ENCODE measurements around the gene ZSWIM7. TPM values are rescaled to one million over a fixed set of nuclear protein-coding genes. Genes with fewer than 3 reads are reported as not detected.
"Not testable (repeated sequence)": the region's sequence is repeated elsewhere in the genome, so short reads cannot be mapped to it uniquely, and the experiment has no call there.

Gene ZSWIM7
- total RNA-seq, 1 experiment from 2014 or later: 81.6 TPM

DNA sequence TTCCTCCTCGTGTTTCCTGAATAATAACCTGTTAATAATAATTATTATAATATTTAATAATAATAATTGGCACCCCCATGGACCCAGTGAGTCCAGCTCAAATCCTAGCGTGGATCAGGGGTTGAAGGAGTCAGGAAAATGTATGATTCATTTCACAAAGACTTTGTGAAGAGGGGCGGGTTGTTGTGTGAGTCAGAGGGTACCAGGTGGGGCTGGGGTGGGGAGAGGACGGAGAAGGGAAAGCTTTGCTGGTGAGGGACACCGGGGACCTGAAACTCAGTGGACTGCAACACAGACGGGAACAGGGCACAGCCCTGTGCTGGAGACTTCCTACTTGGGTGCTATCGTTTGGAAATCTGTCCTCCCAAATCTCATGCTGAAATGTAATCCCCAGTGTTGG is 57.7 kb downstream of the ZSWIM7 start:
- DNase-seq: no peak
- H3K36me3 ChIP-seq: no peaks in the 10 kb centered on the region
- H3K4me1 ChIP-seq: peaks cover 7% of the 10 kb centered on the region; the same call in 1 of the 2 replicates
- H3K27me3 ChIP-seq: no peaks in the 10 kb centered on the region
- no peak overlapping the region for H3K4me3 ChIP-seq
- no peak overlapping the region for H3K27ac ChIP-seq
- H3K9me3 ChIP-seq (replicated peaks): no peaks in the 10 kb centered on the region

DNA sequence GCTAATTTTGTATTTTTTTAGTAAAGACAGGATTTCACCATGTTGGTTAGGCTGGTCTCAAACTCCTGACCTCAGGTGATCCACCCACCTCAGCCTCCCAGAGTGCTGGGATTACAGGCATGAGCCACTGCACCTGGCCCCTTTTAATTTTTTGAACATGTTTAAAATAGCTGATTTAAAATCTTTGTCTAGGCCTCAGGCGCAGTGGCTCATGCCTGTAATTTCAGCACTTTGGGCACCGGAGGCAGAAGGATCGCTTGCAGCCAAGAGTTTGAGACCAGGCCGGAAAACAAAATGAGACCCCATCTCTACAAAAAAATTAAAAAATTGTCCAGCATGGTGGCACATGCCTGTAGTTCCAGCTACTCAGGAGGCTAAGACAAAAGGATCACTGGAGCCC is 63.0 kb downstream of the ZSWIM7 start:
- not testable (repeated sequence) for H3K27ac ChIP-seq; DNase-seq; H3K36me3 ChIP-seq; H3K9me3 ChIP-seq (replicated peaks); H3K4me1 ChIP-seq; H3K4me3 ChIP-seq; H3K27me3 ChIP-seq

DNA sequence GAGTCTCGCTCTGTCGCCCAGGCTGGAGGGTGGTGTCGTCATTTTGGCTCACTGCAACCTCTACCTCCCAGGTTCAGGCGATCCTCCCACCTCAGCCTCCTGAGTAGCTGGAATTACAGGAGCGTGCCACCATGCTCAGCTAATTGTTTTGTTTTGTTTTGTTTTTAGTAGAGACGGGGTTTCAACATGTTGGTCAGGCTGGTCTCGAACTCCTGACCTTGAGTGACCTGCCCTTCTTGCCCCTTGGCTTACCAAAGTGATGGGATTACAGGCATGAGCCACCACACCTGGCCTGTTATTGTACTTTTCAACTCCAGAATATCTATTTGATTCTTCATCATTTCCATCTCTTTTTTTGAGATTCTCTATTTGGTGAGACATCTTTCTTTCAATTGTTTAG is 63.6 kb downstream of the ZSWIM7 start:
- Histone ChIP-seq H3K36me3 (no peaks in the 10 kb centered on the region), H3K9me3 (replicated peaks) (no peaks in the 10 kb centered on the region), H3K27ac (no peak overlapping the region), H3K4me1 (no peaks in the 10 kb centered on the region), H3K27me3 (no peaks in the 10 kb centered on the region), H3K4me3 (no peak overlapping the region)
- DNase-seq: no peak

DNA sequence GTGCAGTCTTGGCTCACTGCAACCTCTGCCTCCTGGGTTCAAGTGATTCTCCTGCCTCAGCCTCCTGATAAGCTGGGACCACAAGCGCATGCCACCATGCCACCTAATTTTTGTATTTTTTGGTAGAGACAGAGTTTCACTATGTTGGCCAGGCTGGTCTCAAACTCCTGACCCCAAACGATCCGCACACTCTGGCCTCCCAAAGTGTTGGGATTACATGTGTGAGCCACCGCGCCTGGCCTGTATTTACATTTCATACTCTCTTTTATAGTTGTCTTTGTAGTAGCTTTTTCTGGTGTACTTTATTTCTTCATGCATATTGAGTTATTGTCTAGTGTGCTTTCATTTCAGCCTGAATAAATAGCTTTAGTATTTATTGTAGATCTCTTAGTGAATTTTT is 64.6 kb downstream of the ZSWIM7 start:
- no peaks in the 10 kb centered on the region for H3K9me3 ChIP-seq (replicated peaks)
- DNase-seq: no peak
- no peak overlapping the region for H3K4me3 ChIP-seq
- no peaks in the 10 kb centered on the region for H3K36me3 ChIP-seq
- no peak overlapping the region for H3K27ac ChIP-seq
- no peaks in the 10 kb centered on the region for H3K27me3 ChIP-seq
- no peaks in the 10 kb centered on the region for H3K4me1 ChIP-seq

DNA sequence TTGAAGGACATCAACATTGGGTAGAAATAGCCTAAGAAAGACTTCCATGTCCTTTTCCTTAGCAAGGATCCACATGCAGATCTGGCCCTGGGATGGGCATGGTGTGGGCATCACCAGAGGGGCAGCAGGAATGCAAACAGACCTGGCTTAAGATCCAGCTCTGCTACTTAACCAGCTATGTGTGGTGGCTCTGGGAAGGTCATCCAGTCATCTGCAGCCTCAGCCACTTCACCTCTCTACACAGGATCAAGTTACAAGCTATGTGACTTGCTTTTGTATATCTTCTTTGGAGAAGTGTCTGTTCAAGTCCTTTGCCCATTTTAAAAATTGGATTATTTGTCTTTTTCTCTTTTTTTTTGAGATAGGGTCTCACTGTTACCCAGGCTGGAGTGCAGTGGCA is 68.1 kb downstream of the ZSWIM7 start:
- H3K27ac ChIP-seq: no peak overlapping the region
- no peaks in the 10 kb centered on the region for H3K9me3 ChIP-seq (replicated peaks)
- DNase-seq: no peak
- H3K4me3 ChIP-seq: no peak overlapping the region
- H3K27me3 ChIP-seq: no peaks in the 10 kb centered on the region
- H3K4me1 ChIP-seq: peaks cover under 1% of the 10 kb centered on the region; the same call in 1 of the 2 replicates
- H3K36me3 ChIP-seq: no peaks in the 10 kb centered on the region

DNA sequence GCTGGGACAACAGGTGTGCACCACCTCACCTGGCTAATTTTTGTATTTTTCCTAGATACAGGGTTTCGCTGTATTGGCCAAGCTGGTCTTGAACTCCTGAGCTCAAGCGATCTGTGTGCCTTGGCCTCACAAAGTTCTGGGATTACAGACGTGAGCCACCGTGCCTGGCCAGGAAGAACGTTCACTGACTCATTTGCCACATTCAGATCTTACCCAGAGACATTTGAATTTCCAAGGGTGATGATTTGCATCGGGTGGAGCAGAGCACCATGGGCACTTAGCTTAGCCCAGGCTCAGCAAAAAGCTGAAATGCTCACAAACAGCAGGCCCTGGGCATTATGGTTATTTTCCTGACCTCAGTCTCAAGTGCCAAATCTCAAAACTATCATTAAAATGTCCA is 69.1 kb downstream of the ZSWIM7 start:
- no peaks in the 10 kb centered on the region for H3K36me3 ChIP-seq
- H3K4me1 ChIP-seq: peaks cover 10% of the 10 kb centered on the region
- H3K9me3 ChIP-seq (replicated peaks): no peaks in the 10 kb centered on the region
- H3K4me3 ChIP-seq: no peak overlapping the region
- no peak overlapping the region for H3K27ac ChIP-seq
- DNase-seq: no peak
- no peaks in the 10 kb centered on the region for H3K27me3 ChIP-seq

DNA sequence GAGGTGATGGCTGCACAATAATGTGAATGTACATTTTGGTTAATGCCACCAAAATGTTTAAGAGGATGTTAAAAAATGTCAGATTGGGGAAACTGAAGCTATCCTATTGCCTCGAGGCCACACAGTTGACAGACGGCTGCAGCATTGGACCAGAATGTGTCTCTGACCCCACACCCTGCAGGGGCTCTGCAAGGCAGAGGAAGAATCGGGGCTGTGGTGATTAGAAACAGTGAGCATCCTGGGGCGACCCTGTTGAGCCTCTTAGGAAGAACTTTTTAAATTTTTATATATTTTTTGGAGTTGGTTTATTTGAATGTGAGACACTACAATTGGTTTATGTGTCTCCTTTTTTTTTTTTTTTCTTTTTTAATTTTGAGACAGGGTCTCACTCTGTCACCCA is 69.6 kb downstream of the ZSWIM7 start:
- Histone ChIP-seq H3K36me3 (no peaks in the 10 kb centered on the region), H3K27ac (no peak overlapping the region), H3K27me3 (no peaks in the 10 kb centered on the region), H3K4me3 (no peak overlapping the region), H3K9me3 (replicated peaks) (no peaks in the 10 kb centered on the region), H3K4me1 (peaks cover 15% of the 10 kb centered on the region)
- DNase-seq: no peak

DNA sequence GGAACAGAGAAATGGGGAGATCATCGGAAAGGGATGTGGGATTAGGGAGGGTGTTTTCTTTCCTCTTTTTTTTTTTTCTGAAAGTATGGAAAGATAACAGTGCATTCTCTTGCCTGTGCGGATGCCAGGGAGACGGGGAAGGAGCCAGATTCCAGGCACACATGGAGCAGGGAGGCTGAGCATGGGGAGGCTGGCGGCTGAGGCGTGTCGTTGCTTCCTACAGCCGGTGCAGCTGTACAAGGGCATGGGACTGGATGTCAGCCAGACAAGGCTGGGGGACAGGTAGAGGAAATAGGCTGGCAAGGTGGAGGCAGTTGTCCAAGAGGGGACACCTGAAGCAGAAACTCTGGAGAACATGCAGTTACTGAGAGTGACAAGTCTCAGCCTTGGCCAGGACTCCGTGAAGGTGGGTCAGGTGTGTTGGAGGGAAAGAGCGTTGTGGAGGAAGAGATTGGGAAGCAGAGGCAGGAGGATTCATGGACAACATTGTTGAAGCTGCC is 71.2 kb downstream of the ZSWIM7 start:
- no peaks in the 10 kb centered on the region for H3K36me3 ChIP-seq
- no peak overlapping the region for H3K4me3 ChIP-seq
- H3K27ac ChIP-seq: no peak overlapping the region
- H3K27me3 ChIP-seq: no peaks in the 10 kb centered on the region
- H3K4me1 ChIP-seq: peaks cover 15% of the 10 kb centered on the region
- no peak for DNase-seq
- no peaks in the 10 kb centered on the region for H3K9me3 ChIP-seq (replicated peaks)

Other genes with a start within 250 kb of the ZSWIM7 start
- 15.1 TPM in 2 replicates for gene ADORA2B, start 54.6 kb downstream of the ZSWIM7 start, total RNA-seq (2014; rRNA removed; shearing (Covaris generic))
- gene TTC19, start 120 bp upstream of the ZSWIM7 start, total RNA-seq (2014; rRNA removed; shearing (Covaris generic)): 59.5 and 70.4 TPM in 2 replicates
- gene NCOR1, start 215.8 kb upstream of the ZSWIM7 start, total RNA-seq (2014; rRNA removed; shearing (Covaris generic)): 245 and 274 TPM in 2 replicates
- 27.2 and 35.2 TPM in 2 replicates for gene PIGL, start 217.5 kb upstream of the ZSWIM7 start, total RNA-seq (2014; rRNA removed; shearing (Covaris generic))